ENCODE data around the gene AQP5. TPM values are rescaled to one million over a fixed set of nuclear protein-coding genes. Genes with fewer than 3 reads are reported as not detected.

AQP5 gene
- total RNA-seq (2014; rRNA removed; shearing (Covaris generic)) (not detected in 2 replicates), total RNA-seq (2022) (not detected in 2 replicates), Bru-seq, nascent RNA (not detected), BruChase-seq, experiment 1, labeled RNA remaining after a 6-hour chase (not detected), BruChase-seq, experiment 2, labeled RNA remaining after a 2-hour chase (not detected)
- long read RNA-seq, result 0 reads

DNA sequence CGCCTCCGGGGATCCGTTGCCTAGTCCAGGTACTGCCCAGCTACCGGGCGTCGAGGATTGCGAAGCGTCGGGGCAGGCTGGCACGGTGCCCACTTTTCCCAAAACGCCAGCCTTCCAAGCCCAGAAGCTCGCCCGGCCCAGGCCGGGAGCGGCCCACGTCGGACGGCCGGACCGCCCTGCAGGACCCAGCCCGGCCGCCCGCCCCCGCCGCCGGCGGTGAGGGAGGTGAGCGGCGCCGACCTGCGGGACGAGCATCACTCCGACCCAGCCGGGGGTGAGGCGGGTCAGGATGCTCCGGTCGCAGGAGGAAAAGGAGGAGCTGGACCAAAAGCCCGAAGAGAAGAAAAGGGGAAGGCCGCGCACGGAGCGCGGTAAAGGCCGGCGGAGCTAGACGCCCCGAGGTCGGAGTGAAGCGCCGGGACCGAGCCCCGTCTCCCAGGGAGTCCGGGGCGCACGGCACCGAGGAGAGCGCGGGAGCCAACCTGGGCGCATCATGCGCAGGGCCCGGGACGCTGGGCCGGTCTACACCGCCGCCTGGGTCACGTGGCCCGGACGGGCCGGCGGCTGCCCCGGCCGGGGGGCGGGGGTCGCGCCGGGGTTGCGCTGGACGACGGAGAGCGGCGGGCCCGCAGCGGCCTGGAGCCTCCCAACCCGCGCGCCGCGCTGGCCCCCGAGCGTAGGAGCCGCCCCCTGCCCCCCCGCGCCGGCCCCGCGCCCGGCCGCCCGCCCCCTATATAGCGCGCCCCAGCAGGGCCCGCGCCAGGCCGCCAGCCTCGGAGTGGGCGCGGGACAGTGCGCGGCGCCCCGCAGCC is at the start of gene AQP5:
TSS of gene AQP5 (plus strand) at position 762 of the 812 bp plus-strand sequence. CDS start 146 bp downstream, outside the sequence.
- ChIA-PET POLR2A (no interaction called here), CTCF (ENCODE audit: unreplicated experiment) (no interaction called here)
- Histone ChIP-seq H3K9me2 (ENCODE audit: insufficient read depth, low read length) (no peaks in the 10 kb centered on the region), H3K36me3 (ENCODE audit: insufficient read depth, low read length) (no peaks in the 10 kb centered on the region), H4K20me1 (ENCODE audit: insufficient read depth, low read length) (no peaks in the 10 kb centered on the region), H3K4me3 (ENCODE audit: low read depth, low read length, poor library complexity, severe bottlenecking) (no peak within 1 kb of the TSS), H3K4me1 (ENCODE audit: insufficient read depth, low read length, poor library complexity, severe bottlenecking) (peaks cover 10% of the 10 kb centered on the region), H3K9me3 (ENCODE audit: low read length) (no peaks in the 10 kb centered on the region), H3K4me2 (ENCODE audit: low read length) (no peak within 1 kb of the TSS), H2AFZ (ENCODE audit: low read length) (no peak within 1 kb of the TSS), H3K27ac (ENCODE audit: low read depth, low read length, poor library complexity, severe bottlenecking) (no peak within 1 kb of the TSS), H3K79me2 (ENCODE audit: insufficient read depth, low read depth, low read length) (no peaks in the 10 kb centered on the region)
- no TSS peak for BruUV-seq (replicated peaks)
- intact Hi-C loops (cut with micrococcal nuclease; ENCODE audit: unreplicated experiment), result no loop called here
- TF ChIP-seq CTCF (conservative IDR thresholded peaks at IDR 0.05; ENCODE audit: low read length) (no peak), EZH2phosphoT487 (IDR thresholded peaks at IDR 0.05; ENCODE audit: borderline replicate concordance, low read depth, low read length) (no peak)
- no peak for DNase-seq (ENCODE audit: low spot score)

DNA sequence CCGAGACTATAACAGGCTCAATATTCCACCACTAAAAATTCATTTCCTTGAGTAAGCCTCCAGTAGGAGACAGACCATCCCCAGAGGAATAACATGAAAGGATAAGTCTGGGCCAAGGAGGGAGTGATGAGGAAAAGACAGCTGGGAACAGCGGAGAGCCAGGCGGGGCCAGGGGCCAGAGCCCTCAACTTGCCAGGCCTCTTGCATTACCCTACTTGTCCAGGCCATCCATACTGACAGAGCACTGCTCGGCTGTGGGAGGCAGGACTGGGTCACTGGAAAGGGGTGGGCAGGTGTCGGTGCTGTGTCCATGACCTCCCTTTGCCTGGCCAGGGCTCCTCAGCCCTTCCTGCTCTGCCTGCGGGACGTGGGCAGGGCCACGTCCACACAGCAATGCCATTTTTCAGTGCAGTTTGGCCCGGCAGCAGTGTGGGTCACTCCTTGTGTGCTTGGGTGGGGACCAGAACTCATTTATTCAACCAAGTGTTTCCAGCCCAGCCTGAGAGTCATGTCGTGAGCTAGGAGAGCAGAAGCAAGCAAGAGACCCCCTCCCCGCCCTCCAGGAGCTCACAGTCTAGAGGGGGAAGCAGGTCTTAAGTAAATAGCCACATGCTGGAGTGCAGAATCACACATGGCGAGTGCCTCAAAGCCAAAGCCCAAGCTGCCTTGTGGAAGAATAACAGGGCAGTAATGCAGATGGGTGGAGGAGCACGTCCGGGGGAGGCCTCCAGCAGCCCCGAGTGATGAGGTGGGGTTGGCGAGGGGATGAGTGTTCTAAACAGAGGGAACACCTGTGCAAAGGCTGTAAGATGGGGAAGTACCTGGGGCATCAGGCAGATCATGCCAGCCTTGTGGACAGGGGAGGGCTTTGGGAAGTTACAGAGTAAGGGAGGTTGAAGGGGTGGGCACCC is 49.1 kb upstream of the AQP5 start:
- Histone ChIP-seq H3K4me3 (ENCODE audit: low read depth, low read length, poor library complexity, severe bottlenecking) (no peak overlapping the region), H3K9me3 (ENCODE audit: low read length) (no peaks in the 10 kb centered on the region), H3K4me1 (ENCODE audit: insufficient read depth, low read length, poor library complexity, severe bottlenecking) (no peaks in the 10 kb centered on the region), H3K9me2 (ENCODE audit: insufficient read depth, low read length) (no peaks in the 10 kb centered on the region), H3K36me3 (ENCODE audit: insufficient read depth, low read length) (no peaks in the 10 kb centered on the region), H2AFZ (ENCODE audit: low read length) (no peak overlapping the region), H3K79me2 (ENCODE audit: insufficient read depth, low read depth, low read length) (no peaks in the 10 kb centered on the region), H4K20me1 (ENCODE audit: insufficient read depth, low read length) (no peaks in the 10 kb centered on the region), H3K4me2 (ENCODE audit: low read length) (no peak overlapping the region), H3K27ac (ENCODE audit: low read depth, low read length, poor library complexity, severe bottlenecking) (no peak overlapping the region)
- intact Hi-C loops (cut with micrococcal nuclease; ENCODE audit: unreplicated experiment), result no loop called here
- POLR2A ChIA-PET, result interaction anchor here (0.6 kb wide), 1 partner anchor 14 kb away, joined by 4 read pairs; no protein-coding TSS in a partner anchor
- BruUV-seq (replicated peaks), result no TSS peak
- no peak for DNase-seq (ENCODE audit: low spot score)
- CTCF ChIA-PET (ENCODE audit: unreplicated experiment), result no interaction called here
- TF ChIP-seq EZH2phosphoT487 (IDR thresholded peaks at IDR 0.05; ENCODE audit: borderline replicate concordance, low read depth, low read length), result no peak
